Measurements from ENCODE around the gene MORN1.

- TF ChIP-seq CTCF (IDR thresholded peaks at IDR 0.05; ENCODE audit: poor library complexity) (no peak), EZH2 (IDR thresholded peaks at IDR 0.05; ENCODE audit: borderline replicate concordance) (no peak), EZH2phosphoT487 (IDR thresholded peaks at IDR 0.05; ENCODE audit: low read depth, severe bottlenecking, unreplicated experiment) (no peak)
These were observed 73.9 kb downstream of the MORN1 start for GRCh38 chr1:2317230-2318065.

All from hepatocyte (in vitro differentiated cells).